ENCODE results near the gene ABCC1. TPM values are rescaled to one million over a fixed set of nuclear protein-coding genes. Genes with fewer than 3 reads are reported as not detected.
A peak's percentile ranks its signal among the peaks of the same experiment; 100 is the strongest.

ABCC1 gene
- total RNA-seq, 4 donors from 2014 or later, result 19.3 to 43.7 (median 26.2) TPM

GRCh38 chr16:16120382-16121184, 171.2 kb downstream of the ABCC1 start:
- ATAC-seq (peak in 1 of 2 donors; percentile 14), DNase-seq (no peak)
- H3K9me3 ChIP-seq, result no peaks in the 10 kb centered on the region
- intact Hi-C loops (cut with DNase I; ENCODE audit: low total_unique reads), result loop anchor here (10.0 kb wide), 1 partner anchor 356 kb away; no protein-coding TSS in a partner anchor
- in situ Hi-C loops (cut with MboI; ENCODE audit: low sequenced_read_pairs in 4 of 4), result loop anchor here in 2 of 4 donors (10.0 to 25.0 kb wide), 2 partner anchors 246 to 358 kb away; no protein-coding TSS in a partner anchor
- H3K36me3 ChIP-seq, result peaks cover 0 to 60% of the 10 kb centered on the region in 2 donors
- H3K4me3 ChIP-seq, result no peak overlapping the region
- no peaks in the 10 kb centered on the region for H3K4me1 ChIP-seq
- H3K27me3 ChIP-seq, result no peaks in the 10 kb centered on the region
- H3K27ac ChIP-seq, result peak overlapping the region in 1 of 4 donors; percentile 13
- TF ChIP-seq POLR2A (IDR thresholded peaks at IDR 0.05) (no peak), CTCF (IDR thresholded peaks at IDR 0.05 in 4 of 5, conservative IDR thresholded peaks at IDR 0.05 in 1 of 5) (no peak)

DNA sequence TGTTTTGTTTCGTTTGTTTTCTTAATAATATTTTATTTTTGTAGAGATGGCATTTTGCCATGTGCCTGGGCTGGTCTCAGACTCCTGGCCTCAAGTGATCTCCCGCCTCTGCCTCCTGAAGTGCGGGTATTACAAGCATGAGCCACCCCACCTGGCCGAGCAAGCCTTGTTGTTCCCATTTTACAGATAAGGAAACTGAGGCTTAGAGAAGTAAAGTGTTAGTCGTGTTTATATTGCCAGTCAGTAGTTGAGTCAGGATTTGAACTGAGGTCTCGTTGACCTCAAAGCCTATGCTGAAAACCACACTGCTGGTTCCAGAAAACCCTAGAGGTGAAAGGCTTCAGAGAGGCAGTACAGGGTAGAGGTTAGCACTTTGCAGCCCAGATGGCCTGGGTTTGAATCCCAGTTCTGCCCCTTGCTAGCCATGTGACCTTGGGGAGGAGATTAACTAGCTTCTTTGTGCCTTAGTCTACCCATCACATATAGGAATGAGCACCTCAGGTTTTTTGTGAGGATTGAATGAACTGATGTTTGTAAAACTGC, 171.8 kb downstream of the ABCC1 start:
- Histone ChIP-seq H3K27me3 (no peaks in the 10 kb centered on the region), H3K27ac (no peak overlapping the region), H3K4me1 (no peaks in the 10 kb centered on the region), H3K4me3 (no peak overlapping the region), H3K9me3 (no peaks in the 10 kb centered on the region), H3K36me3 (peaks cover 0 to 60% of the 10 kb centered on the region in 2 donors)
- intact Hi-C loops (cut with DNase I; ENCODE audit: low total_unique reads) (loop anchor here (10.0 kb wide), 1 partner anchor 356 kb away; no protein-coding TSS in a partner anchor), in situ Hi-C loops (cut with MboI; ENCODE audit: low sequenced_read_pairs in 4 of 4) (loop anchor here in 2 of 4 donors (10.0 to 25.0 kb wide), 2 partner anchors 246 to 359 kb away; no protein-coding TSS in a partner anchor)
- ATAC-seq, result no peak
- TF ChIP-seq POLR2A (IDR thresholded peaks at IDR 0.05) (no peak), CTCF (IDR thresholded peaks at IDR 0.05 in 4 of 5, conservative IDR thresholded peaks at IDR 0.05 in 1 of 5) (no peak)
- no peak for DNase-seq

- no peaks in the 10 kb centered on the region for H3K27me3 ChIP-seq
- H3K9me3 ChIP-seq, result no peaks in the 10 kb centered on the region
- peaks cover 0 to 60% of the 10 kb centered on the region in 2 donors for H3K36me3 ChIP-seq
- DNase-seq (no peak), ATAC-seq (no peak)
- H3K4me1 ChIP-seq, result no peaks in the 10 kb centered on the region
- intact Hi-C loops (cut with DNase I; ENCODE audit: low total_unique reads), result loop anchor here (10.0 kb wide), 1 partner anchor 357 kb away; no protein-coding TSS in a partner anchor
- no peak for TF ChIP-seq CTCF (IDR thresholded peaks at IDR 0.05 in 4 of 5, conservative IDR thresholded peaks at IDR 0.05 in 1 of 5)
- no peak for TF ChIP-seq POLR2A (IDR thresholded peaks at IDR 0.05)
- in situ Hi-C loops (cut with MboI; ENCODE audit: low sequenced_read_pairs in 4 of 4), result loop anchor here in 2 of 4 donors (10.0 to 25.0 kb wide), 2 partner anchors 247 to 360 kb away; no protein-coding TSS in a partner anchor
- no peak overlapping the region for H3K4me3 ChIP-seq
- H3K27ac ChIP-seq, result no peak overlapping the region
Measured at GRCh38 chr16:16122264-16122663, 172.8 kb downstream of the ABCC1 start.

DNA sequence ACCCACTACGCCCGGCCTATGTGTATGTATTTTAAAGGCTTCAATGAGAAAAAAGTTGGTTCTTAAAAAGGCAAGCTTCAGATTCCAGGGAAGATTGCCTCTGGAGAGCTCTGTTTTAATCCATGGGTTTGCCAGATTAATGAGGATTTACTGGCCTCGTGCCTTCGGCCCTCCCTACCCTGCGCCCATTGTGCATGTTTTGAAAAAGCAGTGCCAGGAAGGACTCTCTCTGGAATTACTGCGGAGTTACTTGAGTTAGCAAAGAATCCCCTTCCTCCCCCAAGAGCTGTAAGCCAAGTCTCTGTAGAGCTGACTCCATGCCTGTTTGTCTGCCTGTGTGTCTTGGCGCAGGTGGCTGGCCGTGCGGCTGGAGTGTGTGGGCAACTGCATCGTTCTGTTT, 175.0 kb downstream of the ABCC1 start:
- Histone ChIP-seq H3K36me3 (peaks cover 0 to 60% of the 10 kb centered on the region in 2 donors), H3K27me3 (no peaks in the 10 kb centered on the region), H3K4me1 (no peaks in the 10 kb centered on the region), H3K9me3 (no peaks in the 10 kb centered on the region), H3K4me3 (no peak overlapping the region), H3K27ac (no peak overlapping the region)
- DNase-seq, result no peak
- no peak for TF ChIP-seq CTCF (IDR thresholded peaks at IDR 0.05 in 4 of 5, conservative IDR thresholded peaks at IDR 0.05 in 1 of 5)
- TF ChIP-seq POLR2A (IDR thresholded peaks at IDR 0.05), result no peak
- ATAC-seq, result no peak
- intact Hi-C loops (cut with DNase I; ENCODE audit: low total_unique reads), result loop anchor here (10.0 kb wide), 1 partner anchor 360 kb away; no protein-coding TSS in a partner anchor
- in situ Hi-C loops (cut with MboI; ENCODE audit: low sequenced_read_pairs in 4 of 4), result loop anchor here in 2 of 4 donors (10.0 to 25.0 kb wide), 2 partner anchors 250 to 362 kb away; no protein-coding TSS in a partner anchor
